Omental fat pad (tissue), 4 donors: ENCODE results near the gene CEMIP. TPM values are rescaled to one million over a fixed set of nuclear protein-coding genes. Genes with fewer than 3 reads are reported as not detected.

Source experiments
- ATAC-seq: fragments of 150-250 bp; one replicate; pipeline ENCODE4 v1.9.1; 2016; ENCODE audit warnings: mild to moderate bottlenecking, moderate library complexity; ENCODE audit not compliant: low FRiP score
- DNase-seq: peaks from one replicate; pipeline ENCODE4 v3.0.0-alpha.2; 2019; ENCODE audit warnings: low spot score
- CTCF ChIP-seq, 3 donors: fragments of 450-650 bp; IDR thresholded peaks; one replicate each; pipeline ENCODE4 v1.5.1; 2016 to 2017; ENCODE audit warnings: antibody characterized with exemption in 3 of 3, mild to moderate bottlenecking in 3 of 3, moderate library complexity in 2 of 3
- total RNA-seq, 4 donors: library from RNA; depleted of rRNA; stranded (reverse); fragments of >200 nt; gene quantifications; one replicate each; pipeline ENCODE4 v1.1.0, GENCODE V29; 2016

CEMIP gene
- total RNA-seq, 4 donors from 2014 or later, result 0.19 to 9.5 (median 1.2) TPM; not detected in 1

GRCh38 chr15:80852676-80853075 lies 73.5 kb downstream of the CEMIP start:
- no peak for ATAC-seq
- TF ChIP-seq CTCF (IDR thresholded peaks at IDR 0.05), result no peak
- DNase-seq, result no peak

DNA sequence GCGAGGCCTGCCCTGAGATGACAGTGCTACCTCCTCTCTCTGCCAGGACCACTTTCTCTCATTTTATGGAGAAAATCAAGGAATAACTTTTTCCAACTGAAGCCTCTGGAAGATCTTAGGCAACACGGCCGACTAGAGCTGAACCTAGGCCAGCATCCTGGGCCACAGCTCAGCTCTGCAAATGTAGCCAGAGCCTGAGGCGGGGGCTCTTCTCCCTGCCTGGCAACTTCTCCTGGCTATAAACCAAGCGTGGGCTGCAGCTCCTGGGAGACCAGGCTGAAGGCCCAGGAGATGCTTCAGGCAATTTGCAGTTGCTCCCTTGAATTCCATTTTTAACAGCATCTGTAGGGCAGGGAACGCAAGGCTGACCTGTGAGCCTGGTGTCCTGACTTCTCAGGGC lies 74.9 kb downstream of the CEMIP start:
- no peak for DNase-seq
- peak; percentile 74 for ATAC-seq
- no peak for TF ChIP-seq CTCF (IDR thresholded peaks at IDR 0.05)

GRCh38 chr15:80855206-80855605 lies 76.0 kb downstream of the CEMIP start:
- no peak for DNase-seq
- ATAC-seq, result no peak
- no peak for TF ChIP-seq CTCF (IDR thresholded peaks at IDR 0.05)

DNA sequence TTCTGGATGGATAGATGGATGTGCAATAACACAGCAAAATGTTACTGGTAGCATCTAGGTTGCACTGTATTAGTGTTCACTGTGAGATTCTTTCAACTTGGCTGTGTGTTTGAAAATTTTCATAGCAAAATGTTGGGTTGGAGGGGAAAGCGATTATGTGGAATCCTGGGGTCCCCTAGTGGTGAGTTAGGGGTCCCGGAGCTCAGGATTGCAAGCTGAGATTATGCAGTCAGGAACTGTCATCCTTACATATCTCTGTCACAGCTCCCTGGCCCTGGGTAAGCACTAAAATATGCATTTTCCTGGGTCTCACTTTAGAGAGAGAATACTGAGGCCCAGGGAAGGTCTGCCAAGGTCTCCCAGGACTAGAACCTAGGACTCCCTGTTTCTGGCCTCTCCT lies 77.2 kb downstream of the CEMIP start:
- DNase-seq, result no peak
- ATAC-seq, result no peak
- no peak for TF ChIP-seq CTCF (IDR thresholded peaks at IDR 0.05)

DNA sequence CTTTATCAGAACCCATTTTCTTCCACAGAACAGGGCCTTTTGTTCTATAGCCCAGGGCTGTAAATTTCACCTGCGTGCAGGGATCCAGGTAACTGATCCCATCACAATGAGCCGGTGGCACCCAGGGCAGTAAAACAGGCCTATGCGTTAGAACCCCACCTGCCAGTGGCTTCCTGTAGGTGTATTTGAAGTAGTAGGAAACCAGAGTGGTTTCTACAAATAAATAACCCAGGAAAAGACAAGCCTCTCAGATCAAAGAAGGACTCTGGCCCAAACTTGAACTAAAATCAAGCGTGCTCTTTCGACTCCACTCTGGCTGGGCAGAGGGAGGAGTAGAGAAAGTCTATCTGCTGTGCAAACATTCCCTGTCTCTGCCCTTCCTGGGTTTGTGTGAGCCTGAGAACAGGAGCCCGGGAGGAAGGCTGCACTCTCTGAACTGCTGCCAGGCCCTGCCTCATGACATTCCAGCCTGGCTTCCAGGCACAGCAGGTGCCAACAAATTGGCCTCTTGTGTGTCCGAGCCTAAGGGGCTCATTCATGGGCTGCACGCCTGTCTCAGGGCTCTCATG lies 77.7 kb downstream of the CEMIP start:
- DNase-seq, result no peak

GRCh38 chr15:80861731-80862170 lies 82.6 kb downstream of the CEMIP start:
- ATAC-seq (peak; percentile 74), DNase-seq (no peak)
- no peak for TF ChIP-seq CTCF (IDR thresholded peaks at IDR 0.05)

More for the DNA sequence above, 77.7 kb downstream of the CEMIP start:
- no peak for TF ChIP-seq CTCF (IDR thresholded peaks at IDR 0.05)
- no peak for ATAC-seq

GRCh38 chr15:80864666-80865065 lies 85.5 kb downstream of the CEMIP start:
- no peak for ATAC-seq
- TF ChIP-seq CTCF (IDR thresholded peaks at IDR 0.05), result no peak
- DNase-seq, result no peak
